K562 treated with DMSO at 1 percent for 24 hours (cell line): ENCODE measurements around the gene GON4L. TPM values are rescaled to one million over a fixed set of nuclear protein-coding genes. Genes with fewer than 3 reads are reported as not detected.

Experiments used
- total RNA-seq: library from RNA; unstranded; fragments of 300-600 nt; gene quantifications from 2 replicates; pipeline ENCODE4 v1.2.3, GENCODE V29; 2022; ENCODE audit warnings: low read depth; ENCODE audit not compliant: insufficient read depth

GON4L gene, protein sequence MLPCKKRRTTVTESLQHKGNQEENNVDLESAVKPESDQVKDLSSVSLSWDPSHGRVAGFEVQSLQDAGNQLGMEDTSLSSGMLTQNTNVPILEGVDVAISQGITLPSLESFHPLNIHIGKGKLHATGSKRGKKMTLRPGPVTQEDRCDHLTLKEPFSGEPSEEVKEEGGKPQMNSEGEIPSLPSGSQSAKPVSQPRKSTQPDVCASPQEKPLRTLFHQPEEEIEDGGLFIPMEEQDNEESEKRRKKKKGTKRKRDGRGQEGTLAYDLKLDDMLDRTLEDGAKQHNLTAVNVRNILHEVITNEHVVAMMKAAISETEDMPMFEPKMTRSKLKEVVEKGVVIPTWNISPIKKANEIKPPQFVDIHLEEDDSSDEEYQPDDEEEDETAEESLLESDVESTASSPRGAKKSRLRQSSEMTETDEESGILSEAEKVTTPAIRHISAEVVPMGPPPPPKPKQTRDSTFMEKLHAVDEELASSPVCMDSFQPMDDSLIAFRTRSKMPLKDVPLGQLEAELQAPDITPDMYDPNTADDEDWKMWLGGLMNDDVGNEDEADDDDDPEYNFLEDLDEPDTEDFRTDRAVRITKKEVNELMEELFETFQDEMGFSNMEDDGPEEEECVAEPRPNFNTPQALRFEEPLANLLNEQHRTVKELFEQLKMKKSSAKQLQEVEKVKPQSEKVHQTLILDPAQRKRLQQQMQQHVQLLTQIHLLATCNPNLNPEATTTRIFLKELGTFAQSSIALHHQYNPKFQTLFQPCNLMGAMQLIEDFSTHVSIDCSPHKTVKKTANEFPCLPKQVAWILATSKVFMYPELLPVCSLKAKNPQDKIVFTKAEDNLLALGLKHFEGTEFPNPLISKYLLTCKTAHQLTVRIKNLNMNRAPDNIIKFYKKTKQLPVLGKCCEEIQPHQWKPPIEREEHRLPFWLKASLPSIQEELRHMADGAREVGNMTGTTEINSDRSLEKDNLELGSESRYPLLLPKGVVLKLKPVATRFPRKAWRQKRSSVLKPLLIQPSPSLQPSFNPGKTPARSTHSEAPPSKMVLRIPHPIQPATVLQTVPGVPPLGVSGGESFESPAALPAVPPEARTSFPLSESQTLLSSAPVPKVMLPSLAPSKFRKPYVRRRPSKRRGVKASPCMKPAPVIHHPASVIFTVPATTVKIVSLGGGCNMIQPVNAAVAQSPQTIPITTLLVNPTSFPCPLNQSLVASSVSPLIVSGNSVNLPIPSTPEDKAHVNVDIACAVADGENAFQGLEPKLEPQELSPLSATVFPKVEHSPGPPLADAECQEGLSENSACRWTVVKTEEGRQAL (N-terminal part only)
- 17.2 and 18.5 TPM in 2 replicates for total RNA-seq

DNA sequence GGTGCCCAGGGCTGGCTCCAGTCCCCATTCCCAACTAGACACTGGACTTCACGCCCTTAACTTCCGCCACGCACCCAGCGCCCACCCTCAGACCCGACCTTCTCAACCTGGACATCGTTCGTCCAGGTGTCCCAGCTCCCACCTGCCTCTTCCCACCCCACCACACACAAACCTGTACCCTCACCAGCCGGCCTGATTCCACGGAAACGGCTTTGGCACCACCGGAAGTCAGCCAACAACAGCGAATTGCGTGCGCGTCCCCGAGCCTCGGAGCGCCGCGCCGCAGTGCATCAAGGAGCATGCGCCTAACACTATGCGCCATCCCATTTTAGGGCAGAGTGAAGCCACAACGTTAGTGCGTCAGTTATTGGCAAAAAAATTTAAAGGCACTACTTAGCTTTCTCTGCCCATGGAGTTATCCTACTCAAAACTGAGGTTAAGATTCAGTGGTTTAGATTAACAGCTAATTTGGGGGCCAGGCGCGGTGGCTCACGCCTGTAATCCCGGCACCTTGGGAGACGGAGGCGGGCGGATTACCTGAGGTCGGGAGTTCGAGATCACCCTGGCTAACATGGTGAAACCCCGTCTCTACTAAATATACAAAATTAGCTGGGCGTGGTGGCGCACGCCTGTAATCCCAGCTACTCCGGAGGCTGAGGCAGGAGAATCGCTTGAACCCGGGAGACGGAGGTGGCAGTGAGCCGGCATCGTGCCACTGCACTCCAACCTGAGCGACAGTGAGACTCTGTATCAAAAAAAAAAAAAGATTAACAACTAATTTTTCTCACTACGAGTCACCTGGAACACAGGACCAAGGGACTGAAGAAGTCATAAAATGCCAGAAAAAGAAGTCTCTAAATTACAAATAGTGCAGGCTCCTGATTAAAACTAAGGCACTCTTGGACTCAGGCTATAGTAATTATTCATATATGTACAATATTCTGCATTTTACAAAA is at the start of gene GON4L:
TSS of gene GON4L (minus strand) at position 240 of the 956 bp plus-strand sequence. CDS start 3,434 bp downstream, outside the sequence.

DNA sequence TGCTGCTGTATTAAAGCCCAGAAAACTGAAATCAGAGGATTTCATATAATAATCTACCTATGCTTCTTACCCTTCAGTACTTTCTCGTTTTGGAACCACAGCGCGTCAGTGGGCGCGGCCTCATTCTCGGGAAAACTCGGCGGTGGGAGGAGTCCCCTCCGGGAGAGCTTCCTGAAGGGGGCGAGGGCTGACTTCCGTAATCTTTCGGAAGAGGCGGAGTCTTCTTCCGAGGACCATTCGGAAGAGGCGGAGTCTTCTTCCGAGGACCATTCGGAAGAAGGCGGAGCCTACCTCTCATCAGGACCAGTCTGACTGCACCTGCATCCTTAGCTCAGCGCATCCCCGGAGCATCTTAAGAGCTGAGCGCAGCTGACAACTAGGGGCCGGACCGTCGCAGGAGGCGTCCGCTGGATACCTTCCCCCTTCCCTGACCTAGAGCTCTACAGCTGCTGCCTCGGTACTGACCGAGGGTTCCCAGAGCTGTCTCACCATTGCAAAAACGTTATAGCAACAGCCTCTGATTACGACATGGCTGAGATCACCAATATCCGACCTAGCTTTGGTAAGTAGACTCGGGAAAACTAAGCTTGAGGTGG is 2.3 kb upstream of the GON4L start, which contains the start of gene SYT11:
TSS of gene SYT11 (plus strand) at position 334 of the 596 bp plus-strand sequence. CDS start at position 529, 195 bp downstream.

Other genes with a start within 250 kb of the GON4L start
- 21.1 and 25.8 TPM in 2 replicates for gene MSTO1, start 247.0 kb downstream of the GON4L start, total RNA-seq
- gene YY1AP1, start 168.4 kb downstream of the GON4L start, total RNA-seq, result 50.8 and 59.2 TPM in 2 replicates
- gene DAP3, start 168.1 kb downstream of the GON4L start, total RNA-seq, result 100 and 103 TPM in 2 replicates
- gene SYT11, start 2.4 kb upstream of the GON4L start, total RNA-seq, result 0.29 and 0.81 TPM in 2 replicates
- 33.2 and 33.3 TPM in 2 replicates for gene RIT1, start 54.1 kb upstream of the GON4L start, total RNA-seq
- gene KHDC4, start 77.2 kb upstream of the GON4L start, total RNA-seq, result 37.5 and 48.6 TPM in 2 replicates
- gene RXFP4, start 84.4 kb upstream of the GON4L start, total RNA-seq, result not detected in 2 replicates
- gene ARHGEF2, start 121.3 kb upstream of the GON4L start, total RNA-seq, result 195 and 229 TPM in 2 replicates
- gene SSR2, start 163.7 kb upstream of the GON4L start, total RNA-seq, result 297 and 307 TPM in 2 replicates
- gene UBQLN4, start 196.6 kb upstream of the GON4L start, total RNA-seq, result 50.3 and 55.1 TPM in 2 replicates
- 99.4 and 118 TPM in 2 replicates for gene LAMTOR2, start 197.6 kb upstream of the GON4L start, total RNA-seq
- gene RAB25, start 203.9 kb upstream of the GON4L start, total RNA-seq, result 1.3 TPM in 1 of 2 replicates, not detected in the other
- gene MEX3A, start 225.3 kb upstream of the GON4L start, total RNA-seq, result 2.8 and 5.1 TPM in 2 replicates